Measurements from ENCODE around the gene TBC1D10B.

GRCh38 chr16:30407804-30408534 is 37.7 kb upstream of the TBC1D10B start:
- no peak for TF ChIP-seq CTCF (IDR thresholded peaks at IDR 0.05; ENCODE audit: low read depth, low read length)
- no peak for TF ChIP-seq EZH2phosphoT487 (IDR thresholded peaks at IDR 0.05; ENCODE audit: low read depth)

Data from OCI-LY3 (cell line).